ENCODE results near the gene KLHDC10.

- TF ChIP-seq CTCF (conservative IDR thresholded peaks at IDR 0.05; ENCODE audit: low read depth, low read length) (no peak), EZH2 (IDR thresholded peaks at IDR 0.05; ENCODE audit: borderline replicate concordance, low read depth, low read length, poor library complexity, severe bottlenecking) (no peak)
Measured at GRCh38 chr7:130118801-130119200, 48.5 kb downstream of the KLHDC10 start.
